GM12892 (cell line): Measurements from ENCODE around the gene CHST11.

Source experiments
- POLR2A ChIP-seq: IDR thresholded peaks from 2 replicates; pipeline ENCODE4 v1.6.1; 2011; ENCODE audit warnings: low read depth, low read length, control low read depth
- POLR2AphosphoS5 ChIP-seq: IDR thresholded peaks from 2 replicates; pipeline ENCODE4 v1.6.1; 2011; ENCODE audit warnings: low read depth, low read length, control low read depth
- TAF1 ChIP-seq: IDR thresholded peaks from 2 replicates; pipeline ENCODE4 v1.6.1; 2011; ENCODE audit warnings: low read depth, mild to moderate bottlenecking, control low read depth, low read length, borderline replicate concordance

DNA sequence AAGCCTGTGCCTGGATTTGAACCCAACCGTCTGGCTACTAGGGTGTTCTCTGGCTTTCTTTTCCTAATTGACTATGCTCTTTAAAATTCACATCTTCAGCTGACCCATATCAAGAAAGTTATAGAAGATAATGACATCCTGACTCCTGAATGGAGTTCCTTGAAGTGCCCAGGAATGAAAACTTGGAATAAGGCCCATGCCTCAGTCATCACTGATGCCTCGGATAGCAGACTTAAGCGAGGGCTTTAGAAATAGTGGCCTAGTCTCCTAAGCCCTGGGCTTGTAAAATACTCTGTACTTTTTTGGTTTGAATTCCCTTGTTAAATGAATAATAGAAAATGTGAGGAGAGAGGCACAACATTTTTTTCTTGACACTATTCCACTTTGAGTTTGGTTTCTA, 39.0 kb downstream of the CHST11 start:
- TF ChIP-seq POLR2AphosphoS5 (no peak), POLR2A (no peak), TAF1 (no peak)
